ENCODE measurements around the gene CCDC158.

- TF ChIP-seq CTCF (IDR thresholded peaks at IDR 0.05): no peak
- TF ChIP-seq POLR2A (IDR thresholded peaks at IDR 0.05): no peak
Measured at GRCh38 chr4:76401654-76402053, 19.3 kb downstream of the CCDC158 start.

All from Peyer's patch (tissue), 4 donors.